Panc1 (cell line): ENCODE data around the gene SLC15A1. TPM values are rescaled to one million over a fixed set of nuclear protein-coding genes. Genes with fewer than 3 reads are reported as not detected.

ENCODE experiments used
- ATAC-seq: fragments of 200-7000 bp; cut with Tn5 transposase; 2 replicates; pipeline ENCODE4 v1.9.1; 2020; ENCODE audit warnings: mild to moderate bottlenecking, moderate library complexity
- BruUV-seq: library from RNA; stranded (reverse); fragments of 400-500 nt; replicated peaks from 2 replicates; lab custom pipeline; 2021; lab: Mats Ljungman, UMichigan
- CTCF ChIA-PET: fragments of 300-600 bp; sonication (Branson Sonifier 250); formaldehyde crosslinking; loops from one replicate; lab custom pipeline; 2022; ENCODE audit warnings: antibody characterized with exemption; lab: Charles Lee
- POLR2A ChIA-PET: fragments of 300-600 bp; sonication (Branson Sonifier 250); formaldehyde crosslinking; loops from one replicate; lab custom pipeline; 2022; ENCODE audit warnings: antibody characterized with exemption; lab: Charles Lee
- DNase-seq: peaks from one replicate; pipeline ENCODE4 v3.0.0-alpha.2; 2010; ENCODE audit warnings: low read depth, low spot score
- H3K27ac ChIP-seq: 2 replicates; pipeline ENCODE4 v1.5.1; 2011; ENCODE audit warnings: mild to moderate bottlenecking, low read length, inconsistent platforms
- H3K27me3 ChIP-seq: fragments of 200-500 bp; sonication (Bioruptor generic); 2 replicates; pipeline ENCODE4 v1.6.0; 2014; ENCODE audit warnings: low read length, inconsistent platforms; ENCODE audit not compliant: control insufficient read depth, insufficient read depth
- H3K36me3 ChIP-seq: fragments of 200-500 bp; sonication (Bioruptor generic); 2 replicates; pipeline ENCODE4 v1.5.1; 2014; ENCODE audit warnings: inconsistent platforms, mild to moderate bottlenecking, low read length, moderate library complexity; ENCODE audit not compliant: control insufficient read depth, insufficient read depth
- H3K4me1 ChIP-seq: 2 replicates; pipeline ENCODE4 v1.5.1; 2011; ENCODE audit warnings: inconsistent platforms, mild to moderate bottlenecking, low read length, moderate library complexity; ENCODE audit not compliant: control insufficient read depth, insufficient read depth
- H3K4me3 ChIP-seq, 2 experiments: 2 replicates each; pipeline ENCODE4 v1.5.1; 2011 to 2012; ENCODE audit warnings: low read depth in 2 of 2, low read length in 2 of 2, mild to moderate bottlenecking in 2 of 2, inconsistent platforms in 1 of 2, moderate library complexity in 1 of 2
- H3K9me3 ChIP-seq: fragments of 200-500 bp; sonication (Bioruptor generic); 2 replicates; pipeline ENCODE4 v1.5.1; 2014; ENCODE audit warnings: low read depth, mild to moderate bottlenecking, inconsistent platforms, low read length, moderate library complexity; ENCODE audit not compliant: control insufficient read depth, insufficient read depth
- POLR2AphosphoS5 ChIP-seq: IDR thresholded peaks from 2 replicates; pipeline ENCODE4 v1.6.1; 2012; ENCODE audit warnings: mild to moderate bottlenecking, low read depth, low read length, moderate library complexity
- REST ChIP-seq, 2 experiments: IDR thresholded peaks; 2 replicates each; pipeline ENCODE4 v1.6.1; 2011 to 2012; ENCODE audit warnings: low read depth in 2 of 2, control low read depth in 1 of 2, low read length in 1 of 2, mild to moderate bottlenecking in 1 of 2, moderate library complexity in 1 of 2; ENCODE audit not compliant: insufficient read depth in 1 of 2
- SIN3A ChIP-seq: IDR thresholded peaks from 2 replicates; pipeline ENCODE4 v1.6.1; 2012; ENCODE audit warnings: low read depth, mild to moderate bottlenecking, low read length, moderate library complexity, borderline replicate concordance; ENCODE audit not compliant: insufficient read depth
- TCF7L2 ChIP-seq: IDR thresholded peaks from 2 replicates; pipeline ENCODE4 v1.6.1; 2011; ENCODE audit warnings: mild to moderate bottlenecking, low read depth, low read length, inconsistent platforms
- in situ Hi-C: cut with HindIII; loops from 2 replicates; pipeline ENCODE4 v1.10.0; 2016; ENCODE audit warnings: low sequenced_read_pairs, low pct_unique_long_range_greater_than_20kb
- intact Hi-C: fragments of 100-400 bp; cut with micrococcal nuclease; formaldehyde crosslinking; loops from one replicate; pipeline ENCODE4 v1.10.0; 2022; ENCODE audit not compliant: unreplicated experiment
- total RNA-seq: library from RNA; stranded (reverse); gene quantifications from one replicate; pipeline ENCODE4 v1.2.1, GENCODE V29; 2021; ENCODE audit not compliant: unreplicated experiment
- TF ChIP-seq, protein P1 (sequence below): fragments of 450-650 bp; IDR thresholded peaks from 2 replicates; pipeline ENCODE4 v1.5.1; 2017; ENCODE audit warnings: mild to moderate bottlenecking

The SLC15A1 gene
- total RNA-seq, 1 experiment from 2014 or later: 0.18 TPM

DNA sequence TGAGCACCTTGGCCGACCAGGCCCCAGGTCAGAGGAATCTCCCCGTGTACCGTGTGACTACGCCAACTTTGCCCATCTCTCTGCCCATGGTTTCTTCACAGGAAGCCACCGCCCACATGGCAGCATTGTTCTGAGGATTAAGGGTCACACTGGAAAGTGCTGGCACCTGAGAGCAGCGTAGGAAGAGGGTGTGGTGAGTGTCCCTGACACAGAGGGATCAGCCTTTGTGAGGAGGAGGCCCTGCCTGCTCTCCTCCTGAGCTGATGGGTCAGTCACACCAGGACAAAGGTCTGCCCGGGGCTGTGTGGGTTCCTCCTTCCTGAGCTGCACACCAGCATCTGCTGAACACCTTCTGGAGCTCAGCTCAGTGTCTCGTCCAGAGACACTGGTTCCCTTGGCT lies 32.2 kb upstream of the SLC15A1 start:
- DNase-seq (no peak), ATAC-seq (no peak)
- H3K4me1 ChIP-seq: no peaks in the 10 kb centered on the region
- intact Hi-C loops: no loop called here
- TF ChIP-seq POLR2AphosphoS5: no peak
- no peak for TF ChIP-seq SIN3A
- no peak for TF ChIP-seq REST (IDR thresholded peaks at IDR 0.05; ENCODE audit: insufficient read depth in 1 of 2, low read depth in 2 of 2, low read length in 1 of 2)
- TF ChIP-seq, protein P1, sequence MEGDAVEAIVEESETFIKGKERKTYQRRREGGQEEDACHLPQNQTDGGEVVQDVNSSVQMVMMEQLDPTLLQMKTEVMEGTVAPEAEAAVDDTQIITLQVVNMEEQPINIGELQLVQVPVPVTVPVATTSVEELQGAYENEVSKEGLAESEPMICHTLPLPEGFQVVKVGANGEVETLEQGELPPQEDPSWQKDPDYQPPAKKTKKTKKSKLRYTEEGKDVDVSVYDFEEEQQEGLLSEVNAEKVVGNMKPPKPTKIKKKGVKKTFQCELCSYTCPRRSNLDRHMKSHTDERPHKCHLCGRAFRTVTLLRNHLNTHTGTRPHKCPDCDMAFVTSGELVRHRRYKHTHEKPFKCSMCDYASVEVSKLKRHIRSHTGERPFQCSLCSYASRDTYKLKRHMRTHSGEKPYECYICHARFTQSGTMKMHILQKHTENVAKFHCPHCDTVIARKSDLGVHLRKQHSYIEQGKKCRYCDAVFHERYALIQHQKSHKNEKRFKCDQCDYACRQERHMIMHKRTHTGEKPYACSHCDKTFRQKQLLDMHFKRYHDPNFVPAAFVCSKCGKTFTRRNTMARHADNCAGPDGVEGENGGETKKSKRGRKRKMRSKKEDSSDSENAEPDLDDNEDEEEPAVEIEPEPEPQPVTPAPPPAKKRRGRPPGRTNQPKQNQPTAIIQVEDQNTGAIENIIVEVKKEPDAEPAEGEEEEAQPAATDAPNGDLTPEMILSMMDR: no peak
- no peak for TF ChIP-seq TCF7L2
- H3K4me3 ChIP-seq: no peak overlapping the region
- H3K27ac ChIP-seq: no peak overlapping the region
- H3K9me3 ChIP-seq: no peaks in the 10 kb centered on the region
- in situ Hi-C loops: no loop called here
- CTCF ChIA-PET: no interaction called here
- POLR2A ChIA-PET: no interaction called here
- H3K27me3 ChIP-seq: no peaks in the 10 kb centered on the region
- no TSS peak for BruUV-seq
- H3K36me3 ChIP-seq: no peaks in the 10 kb centered on the region

GRCh38 chr13:98783856-98784478 lies 31.5 kb upstream of the SLC15A1 start:
- ATAC-seq: no peak
- DNase-seq: no peak
- no TSS peak for BruUV-seq
- in situ Hi-C loops: no loop called here
- Histone ChIP-seq H3K4me1 (no peaks in the 10 kb centered on the region), H3K27ac (no peak overlapping the region), H3K9me3 (no peaks in the 10 kb centered on the region), H3K4me3 (no peak overlapping the region), H3K36me3 (no peaks in the 10 kb centered on the region), H3K27me3 (no peaks in the 10 kb centered on the region)
- no peak for TF ChIP-seq POLR2AphosphoS5
- TF ChIP-seq REST (IDR thresholded peaks at IDR 0.05; ENCODE audit: insufficient read depth in 1 of 2, low read depth in 2 of 2, low read length in 1 of 2): no peak
- TF ChIP-seq, protein P1: no peak
- no peak for TF ChIP-seq TCF7L2
- TF ChIP-seq SIN3A: no peak
- ChIA-PET POLR2A (no interaction called here), CTCF (no interaction called here)
- intact Hi-C loops: no loop called here
